NCI-H1105 (cell line): ENCODE measurements around the gene TDRD7.

Source experiments
- DNase-seq: peaks from one replicate; lab custom pipeline; 2025; lab: John Stamatoyannopoulos, UW

Gene TDRD7

GRCh38 chr9:97411789-97412625 lies at the start of gene TDRD7:
TSS of gene TDRD7 (plus strand) at chr9:97412096. CDS start at chr9:97428466, 16,370 bp downstream.
- peak; percentile 61 for DNase-seq

- no peak for DNase-seq
Observed at GRCh38 chr9:97362777-97363545, 48.9 kb upstream of the TDRD7 start.

GRCh38 chr9:97363661-97364299 lies 48.1 kb upstream of the TDRD7 start:
- no peak for DNase-seq

GRCh38 chr9:97364769-97365490 lies 47.0 kb upstream of the TDRD7 start:
- no peak for DNase-seq

GRCh38 chr9:97365634-97366033 lies 46.3 kb upstream of the TDRD7 start:
- DNase-seq: no peak

- DNase-seq: no peak
Observed at GRCh38 chr9:97366476-97366875, 45.4 kb upstream of the TDRD7 start.

GRCh38 chr9:97366889-97367288 lies 45.0 kb upstream of the TDRD7 start:
- DNase-seq: no peak

- no peak for DNase-seq
Observed at GRCh38 chr9:97367729-97368128, 44.2 kb upstream of the TDRD7 start.

- no peak for DNase-seq
Observed at GRCh38 chr9:97368964-97369363, 42.9 kb upstream of the TDRD7 start.

- no peak for DNase-seq
Observed at GRCh38 chr9:97372580-97372979, 39.3 kb upstream of the TDRD7 start.

- DNase-seq: peak; percentile 67
Observed at GRCh38 chr9:97373331-97373730, 38.6 kb upstream of the TDRD7 start.

GRCh38 chr9:97374811-97375210 lies 37.1 kb upstream of the TDRD7 start:
- DNase-seq: no peak

GRCh38 chr9:97376902-97377301 lies 35.0 kb upstream of the TDRD7 start:
- DNase-seq: no peak

GRCh38 chr9:97382099-97382718 lies 29.7 kb upstream of the TDRD7 start:
- no peak for DNase-seq

- no peak for DNase-seq
Observed at GRCh38 chr9:97384406-97385262, 27.3 kb upstream of the TDRD7 start.

GRCh38 chr9:97385626-97386264 lies 26.2 kb upstream of the TDRD7 start:
- DNase-seq: no peak

- no peak for DNase-seq
Observed at GRCh38 chr9:97386265-97386633, 25.6 kb upstream of the TDRD7 start.

- DNase-seq: peak; percentile 16
Observed at GRCh38 chr9:97386733-97387503, 25.0 kb upstream of the TDRD7 start.

GRCh38 chr9:97387504-97387886 lies 24.4 kb upstream of the TDRD7 start:
- DNase-seq: no peak
